Measurements from ENCODE around the gene MGAT2.
A peak's percentile ranks its signal among the peaks of the same experiment; 100 is the strongest.
"Not testable (repeated sequence)": the region's sequence is repeated elsewhere in the genome, so short reads cannot be mapped to it uniquely, and the experiment has no call there.

Gene MGAT2

DNA sequence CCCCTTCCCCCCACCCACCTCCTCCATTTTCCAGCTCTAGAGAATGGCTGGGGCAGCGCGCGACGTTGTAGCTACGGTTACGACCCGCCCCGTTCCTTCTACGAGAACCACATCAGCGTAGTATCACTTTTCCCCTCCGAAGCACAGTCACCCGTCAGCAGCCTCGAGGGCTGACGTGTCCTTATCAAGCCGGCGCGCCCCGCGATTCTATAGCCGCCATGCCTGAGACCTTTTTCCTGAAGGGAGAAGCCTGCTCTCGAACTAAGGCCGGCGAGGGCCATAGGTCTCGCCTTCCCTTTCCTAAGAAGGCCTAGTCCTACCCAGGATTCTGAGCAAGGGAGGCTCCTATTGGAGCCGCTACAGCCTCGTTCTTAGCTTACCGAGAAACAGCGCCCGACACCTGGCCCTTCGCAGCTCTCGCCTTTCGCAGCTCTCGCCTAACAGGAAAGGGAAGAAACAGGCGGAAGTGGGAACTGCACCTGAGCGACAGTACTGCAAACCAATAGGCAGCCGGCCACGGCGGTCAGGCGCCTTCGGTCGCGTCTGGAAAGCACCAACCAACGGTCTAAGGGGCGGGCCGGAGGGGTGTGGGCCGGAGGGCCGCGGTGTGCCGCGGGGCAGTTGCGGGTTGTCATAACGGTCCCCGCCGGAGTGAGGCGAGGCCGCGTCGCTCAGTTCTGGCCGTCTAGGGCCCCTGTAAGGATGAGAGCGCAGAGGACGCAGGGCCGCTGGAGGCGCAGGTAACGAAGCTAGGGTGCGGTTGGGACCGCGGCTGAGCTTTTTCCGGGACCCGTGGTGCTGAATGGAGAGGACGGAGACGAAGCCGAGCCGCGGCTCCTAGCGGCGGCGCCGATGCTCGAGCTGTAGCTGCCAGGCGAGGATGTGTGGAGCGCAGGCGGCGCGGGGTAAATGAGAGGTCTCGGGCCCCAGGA is at the start of gene MGAT2, which contains the start of gene RPL36AL:
Gene MGAT2 (plus strand): TSS at position 618 of the 932 bp plus-strand sequence. CDS start 470 bp downstream, outside the sequence.
Gene RPL36AL (minus strand): TSS at position 445 of the 932 bp plus-strand sequence. CDS start 1,522 bp downstream, outside the sequence.
- DNase-seq (ENCODE audit: low spot score), result peak; percentile 98

DNA sequence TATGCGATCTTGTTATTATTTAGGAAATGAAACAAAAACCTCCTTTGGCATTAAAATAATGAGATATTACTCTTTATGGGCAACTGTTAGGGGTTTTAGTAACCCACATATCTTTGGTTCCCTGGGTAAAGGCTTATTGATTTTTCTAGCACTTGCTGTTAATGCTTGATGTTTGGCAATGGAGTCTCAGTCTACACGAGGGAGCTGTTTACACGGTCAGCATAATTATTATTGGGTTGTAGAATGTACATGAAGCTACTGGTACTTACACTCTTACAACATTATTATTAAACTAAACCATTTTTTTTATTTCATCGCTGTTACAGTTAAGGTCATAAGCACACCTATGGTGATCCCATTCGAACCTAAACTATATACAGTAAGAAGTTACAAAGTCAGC is 46.6 kb upstream of the MGAT2 start:
- no peak for DNase-seq (ENCODE audit: low spot score)

DNA sequence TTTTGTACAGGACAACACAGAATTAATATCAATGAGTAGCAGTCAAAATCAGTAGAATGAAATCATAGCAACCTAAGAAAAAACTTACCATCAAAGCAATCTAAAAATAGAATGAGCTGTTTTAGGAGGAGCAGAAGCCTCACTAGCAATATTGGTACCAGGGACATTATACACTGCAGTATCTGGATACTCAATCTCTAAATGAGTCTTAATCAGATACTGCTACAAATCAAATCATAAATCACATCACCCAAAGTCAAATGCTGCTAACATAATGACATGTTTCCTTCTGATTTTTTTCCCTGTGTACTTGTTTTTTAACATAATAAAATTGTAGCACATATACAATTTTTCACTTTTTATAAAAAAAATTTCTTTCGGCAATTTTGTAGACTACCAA is 42.5 kb upstream of the MGAT2 start:
- no peak for DNase-seq (ENCODE audit: low spot score)

DNA sequence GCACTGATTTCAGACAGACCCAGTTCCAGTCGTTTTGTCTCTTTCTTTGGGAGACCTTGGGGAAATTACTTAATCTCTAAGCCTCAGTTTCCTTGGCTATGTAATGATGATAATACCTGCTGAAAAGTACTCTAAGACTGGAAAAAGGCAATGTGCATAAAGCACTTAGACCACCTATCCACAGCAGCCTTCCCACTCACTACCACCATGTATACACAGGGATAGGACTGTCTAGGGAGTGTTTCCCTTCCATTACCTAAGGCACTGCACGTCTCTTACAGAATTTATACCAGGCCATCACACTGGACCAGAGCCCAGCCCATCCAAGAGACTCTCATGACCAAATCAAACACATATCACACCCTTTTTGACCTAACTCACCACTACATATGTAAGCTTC is 40.8 kb upstream of the MGAT2 start:
- no peak for DNase-seq (ENCODE audit: low spot score)

DNA sequence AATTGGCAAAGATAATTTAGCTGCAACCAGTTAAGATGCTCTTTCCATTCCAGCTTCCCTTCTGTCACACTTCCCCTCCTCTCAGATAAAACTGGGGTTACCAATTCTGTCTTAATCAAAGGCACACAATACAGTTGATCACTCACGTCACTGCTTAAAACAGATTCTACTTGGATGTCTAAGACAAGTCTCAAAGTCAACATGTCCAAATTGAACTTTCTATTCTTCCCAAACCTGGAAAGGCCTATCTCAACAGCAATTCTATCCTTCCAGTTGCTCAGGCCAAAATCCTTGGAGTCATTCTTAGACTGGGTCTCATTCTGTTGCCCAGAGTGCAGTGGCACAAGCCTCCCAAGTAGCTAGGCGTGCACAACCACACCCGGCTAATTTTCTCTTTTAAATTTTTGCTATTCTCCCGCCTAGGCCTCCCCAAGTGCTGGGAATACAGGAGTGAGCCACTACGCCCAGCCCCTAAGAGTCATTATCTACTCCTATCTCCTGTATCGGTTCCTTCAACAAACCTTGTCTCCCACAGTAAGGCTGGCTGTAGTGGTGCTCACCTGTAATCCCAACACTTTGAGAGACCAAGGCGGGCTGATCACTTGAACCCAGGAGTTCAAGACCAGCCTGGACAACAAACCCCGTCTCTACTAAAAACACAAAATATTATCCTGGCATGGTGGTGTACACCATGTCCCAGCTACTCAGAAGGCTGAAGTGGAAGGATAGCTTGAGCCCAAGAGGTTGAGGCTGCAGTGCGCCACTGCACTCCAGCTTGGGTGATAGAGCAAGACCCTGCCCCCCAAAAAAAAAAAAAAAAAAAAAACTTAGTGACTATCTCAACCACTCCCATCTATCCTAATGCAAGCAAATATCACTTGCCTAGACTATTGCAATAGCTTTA is 39.1 kb upstream of the MGAT2 start:
- no peak for DNase-seq (ENCODE audit: low spot score)

DNA sequence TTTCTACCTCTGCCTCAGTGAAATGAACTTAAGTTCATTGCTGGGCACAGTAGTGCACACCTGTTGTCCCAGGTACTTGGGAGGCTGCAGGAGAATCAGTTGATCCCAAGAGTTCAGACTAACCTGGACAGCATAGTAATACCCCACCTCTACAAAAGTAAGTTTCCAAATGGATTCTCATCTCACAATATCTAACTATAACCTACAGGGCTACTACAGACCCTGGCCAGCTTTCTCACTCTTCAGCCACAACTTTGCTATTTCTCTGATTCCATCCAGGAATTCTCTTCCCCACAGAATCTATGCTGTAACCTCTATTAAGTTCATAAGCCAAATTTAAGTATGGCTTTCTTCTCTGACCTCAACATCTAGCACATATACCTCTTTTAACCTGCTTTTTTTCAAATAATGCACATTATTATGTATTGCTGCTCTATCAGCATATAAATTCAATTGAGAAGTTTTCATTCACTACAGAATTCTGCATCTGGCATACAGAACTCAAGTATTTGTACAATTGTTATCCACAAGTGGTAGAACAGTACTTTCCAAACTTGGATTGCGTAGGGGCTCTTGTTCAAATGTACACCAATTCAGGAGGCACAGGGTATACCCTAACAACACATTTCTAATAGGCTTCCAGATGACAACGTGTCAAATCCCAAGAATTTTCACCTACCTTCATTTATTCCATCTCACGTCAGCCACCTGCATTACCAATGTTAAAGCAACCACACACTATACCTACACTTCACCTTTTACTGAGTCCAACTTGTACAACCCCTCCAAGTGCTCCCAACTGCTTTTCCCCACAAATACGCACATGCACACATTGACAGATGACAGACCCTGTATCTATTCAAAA is 38.3 kb upstream of the MGAT2 start:
- DNase-seq (ENCODE audit: low spot score), result no peak

DNA sequence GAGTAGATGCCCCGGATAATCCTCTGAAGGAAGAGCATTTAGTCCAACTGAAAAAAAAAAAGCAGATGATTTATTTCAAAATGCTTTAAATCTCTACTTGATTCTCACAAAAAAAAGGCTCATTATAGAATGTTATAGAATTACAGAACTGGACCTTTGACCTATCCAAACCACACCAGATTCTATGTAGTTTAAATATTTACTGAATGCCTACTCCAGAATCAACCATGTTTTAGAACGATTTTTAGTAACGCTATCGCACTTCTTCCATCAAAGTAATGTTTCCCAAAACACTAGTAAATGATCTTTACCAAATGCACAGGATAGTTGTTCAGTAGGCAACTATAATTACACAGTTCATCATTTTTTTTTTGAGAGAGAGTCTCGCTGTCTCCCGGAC is 37.0 kb upstream of the MGAT2 start:
- DNase-seq (ENCODE audit: low spot score), result no peak

DNA sequence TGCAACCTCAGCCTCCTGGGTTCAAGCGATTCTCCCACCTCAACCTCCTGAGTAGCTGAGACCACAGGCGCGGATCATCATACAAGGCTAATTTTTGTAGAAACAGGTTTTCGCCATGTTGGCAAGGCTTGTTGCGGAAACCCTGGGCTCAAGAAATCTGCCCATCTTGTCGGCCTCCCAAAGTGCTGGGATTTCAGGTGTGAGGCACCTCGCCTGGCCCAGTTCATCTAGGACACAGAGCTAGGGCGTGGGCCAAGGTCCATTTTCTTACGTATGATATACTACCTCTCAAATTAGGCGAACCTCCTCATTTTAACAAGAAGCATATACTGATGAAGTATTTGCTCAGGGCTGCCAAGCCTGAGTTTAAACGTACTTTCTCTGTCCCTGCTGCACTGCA is 36.5 kb upstream of the MGAT2 start:
- no peak for DNase-seq (ENCODE audit: low spot score)

DNA sequence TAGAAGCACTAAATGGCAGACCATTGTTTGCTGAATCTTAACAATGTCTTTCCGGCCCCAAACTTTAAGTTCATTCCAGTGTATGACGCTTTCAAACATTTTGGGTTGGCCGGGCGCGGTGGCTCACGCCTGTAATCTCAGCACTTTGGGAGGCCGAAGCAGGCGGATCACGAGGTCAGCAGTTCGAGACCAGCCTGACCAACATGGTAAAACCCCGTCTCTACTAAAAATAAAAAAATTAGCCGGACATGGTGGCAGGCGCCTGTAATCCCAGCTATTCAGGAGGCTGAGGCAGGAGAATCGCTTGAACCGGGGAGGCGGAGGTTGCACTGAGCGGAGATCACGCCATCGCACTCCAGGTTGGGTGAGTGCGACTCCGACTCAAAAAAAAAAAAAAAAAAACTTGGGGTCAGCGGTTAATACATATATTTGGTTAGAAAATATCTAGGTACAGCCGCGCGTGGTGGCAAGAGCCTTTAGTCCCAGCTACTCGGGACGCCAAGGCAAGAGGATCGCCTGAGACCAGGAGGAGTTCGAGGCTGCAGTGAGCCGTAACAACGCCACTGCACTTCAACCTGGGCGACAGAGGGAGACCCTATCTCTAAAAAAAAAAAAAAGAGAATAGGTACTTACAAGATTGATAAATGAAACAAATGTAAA is 35.5 kb upstream of the MGAT2 start:
- not testable (repeated sequence) for DNase-seq (ENCODE audit: low spot score)

DNA sequence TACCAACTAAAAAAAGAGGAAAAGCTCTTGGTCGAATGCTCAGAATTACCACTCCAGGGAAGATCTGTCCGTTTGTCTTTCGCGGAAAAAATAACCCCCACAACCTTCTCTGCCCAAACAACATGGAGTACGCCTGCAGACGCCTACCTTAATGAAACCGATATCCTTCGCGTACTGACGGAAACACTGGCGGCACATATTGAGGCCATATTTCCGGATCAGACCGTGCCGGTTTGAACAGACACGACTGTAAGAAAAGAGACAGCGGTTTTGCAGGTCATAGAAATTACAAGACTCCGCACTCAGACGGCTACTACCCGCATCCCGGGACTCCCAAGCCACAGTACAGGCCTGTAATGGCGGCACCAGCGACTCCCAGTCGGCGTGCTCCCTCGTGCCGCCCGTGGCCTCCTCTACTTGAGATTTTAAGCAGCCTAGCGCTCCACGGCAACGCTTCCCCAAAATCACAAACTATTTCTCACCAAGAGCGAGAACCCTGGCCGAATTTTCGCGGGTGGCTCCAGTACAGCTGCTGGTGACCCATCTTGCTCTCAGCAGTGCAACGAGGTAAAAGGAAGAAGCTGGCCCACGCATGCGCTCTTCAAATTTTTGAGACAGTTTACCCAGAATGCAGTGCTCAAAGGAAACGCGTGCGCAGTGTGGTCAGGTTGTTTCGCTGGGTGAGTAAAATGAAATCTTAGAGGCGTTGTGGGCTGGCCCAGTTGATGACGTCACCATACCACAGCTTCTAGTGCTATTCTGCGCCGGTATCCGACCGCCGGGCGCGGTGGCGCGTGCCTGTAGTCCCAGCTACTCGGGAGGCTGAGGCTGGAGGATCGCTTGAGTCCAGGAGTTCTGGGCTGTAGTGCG is 34.6 kb upstream of the MGAT2 start, which contains the start of gene RPS29:
Gene RPS29 (minus strand): TSS at position 578 of the 870 bp plus-strand sequence. CDS start 34 bp downstream, at position 544.
- peak; percentile 99 for DNase-seq (ENCODE audit: low spot score)

DNA sequence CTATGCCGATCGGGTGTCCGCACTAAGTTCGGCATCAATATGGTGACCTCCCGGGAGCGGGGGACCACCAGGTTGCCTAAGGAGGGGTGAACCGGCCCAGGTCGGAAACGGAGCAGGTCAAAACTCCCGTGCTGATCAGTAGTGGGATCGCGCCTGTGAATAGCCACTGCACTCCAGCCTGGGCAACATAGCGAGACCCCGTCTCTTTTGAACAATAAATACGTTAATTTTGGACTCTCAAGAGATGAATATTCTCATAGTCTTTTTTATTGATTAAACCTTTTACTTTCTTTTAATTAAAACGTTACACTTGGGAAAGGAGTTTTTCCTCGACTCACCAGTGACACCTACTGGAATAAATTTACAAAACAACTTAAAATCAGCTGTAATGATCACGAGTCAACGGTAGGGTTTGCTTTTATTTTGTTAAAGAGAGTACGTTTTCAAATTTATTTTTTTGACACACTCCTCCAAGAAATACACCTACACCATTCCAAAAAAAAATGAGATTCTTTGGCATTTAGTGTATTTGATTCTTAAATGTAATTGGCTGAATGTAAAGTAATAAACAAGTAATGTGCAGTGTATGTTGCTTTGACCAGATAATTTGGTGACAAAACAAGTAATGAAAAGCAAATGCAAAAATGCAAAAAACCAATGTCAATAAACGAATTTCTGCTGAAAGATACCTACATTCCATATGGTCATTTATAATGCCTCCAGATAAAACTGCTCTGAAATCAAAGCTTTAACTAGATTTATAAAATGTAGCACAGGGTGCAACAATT is 33.7 kb upstream of the MGAT2 start:
- DNase-seq (ENCODE audit: low spot score), result peak; percentile 81

DNA sequence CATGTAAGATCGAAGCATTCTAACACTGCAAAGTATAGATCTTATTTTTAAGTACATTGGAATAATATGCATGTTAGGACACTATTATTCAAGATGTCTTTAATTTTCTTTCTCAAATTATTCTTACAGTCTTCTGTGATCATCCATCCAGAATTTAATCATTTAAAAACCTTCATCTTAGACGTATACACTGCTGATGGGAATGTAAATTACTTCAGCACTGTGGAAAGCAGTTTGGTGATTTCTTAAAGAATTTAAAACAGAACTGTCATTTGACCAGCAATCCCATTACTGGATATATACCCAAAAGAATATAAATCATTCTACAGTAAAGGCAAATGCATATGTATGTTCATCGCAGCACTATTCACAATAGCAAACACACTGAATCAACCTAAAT is 31.2 kb upstream of the MGAT2 start:
- no peak for DNase-seq (ENCODE audit: low spot score)

DNA sequence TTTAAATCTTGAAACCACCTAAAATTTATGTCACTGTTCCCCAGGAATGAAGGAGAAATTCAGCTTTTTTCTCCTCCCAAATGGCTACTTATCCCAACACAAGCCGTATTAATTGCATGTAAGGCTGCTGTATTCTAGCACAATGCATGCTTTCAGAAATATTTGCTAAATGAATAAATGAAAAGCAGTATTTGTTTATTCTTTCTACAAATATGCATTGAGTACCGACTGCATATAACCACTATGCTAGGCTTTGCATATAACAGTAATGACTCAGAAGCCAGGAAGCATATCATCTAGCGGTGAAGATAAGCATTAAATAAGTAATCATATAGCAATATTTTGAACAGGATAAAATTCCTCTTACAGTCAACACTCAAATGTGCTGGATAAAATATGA is 27.6 kb upstream of the MGAT2 start:
- no peak for DNase-seq (ENCODE audit: low spot score)

DNA sequence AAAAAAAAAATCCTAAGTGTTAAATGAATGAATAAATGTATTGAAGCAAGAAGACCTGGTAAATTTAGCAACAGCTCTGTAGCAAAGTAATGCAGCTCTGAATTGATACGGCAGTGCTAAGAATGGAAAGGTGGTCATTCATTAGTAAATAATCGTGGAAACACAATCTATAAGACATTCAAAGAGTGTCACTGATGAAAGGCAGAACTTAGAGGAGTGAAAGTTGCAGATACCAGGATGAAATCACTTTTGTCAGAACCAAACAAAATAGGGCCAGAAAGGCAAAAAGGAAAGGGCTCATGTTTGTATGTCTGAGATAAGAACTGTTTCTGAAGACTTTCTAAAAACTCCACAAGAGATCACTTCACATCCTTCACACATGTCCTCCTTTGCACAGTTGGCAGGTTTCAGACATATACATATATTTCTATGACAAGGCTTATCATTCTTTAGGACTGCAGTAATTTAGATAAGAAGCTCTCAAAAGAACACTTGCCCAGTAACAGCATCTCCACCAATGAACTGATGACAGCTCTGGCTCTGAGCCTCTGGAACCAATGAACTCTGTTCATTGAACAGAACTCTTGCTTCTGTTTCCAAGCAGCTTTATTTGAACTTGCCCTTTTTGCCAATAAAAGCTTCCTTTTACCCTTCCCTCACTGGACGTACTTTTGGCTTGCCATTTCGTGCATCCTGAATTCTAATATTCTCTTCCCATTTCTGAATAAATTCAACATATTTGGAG is 26.1 kb upstream of the MGAT2 start:
- DNase-seq (ENCODE audit: low spot score), result peak; percentile 72

DNA sequence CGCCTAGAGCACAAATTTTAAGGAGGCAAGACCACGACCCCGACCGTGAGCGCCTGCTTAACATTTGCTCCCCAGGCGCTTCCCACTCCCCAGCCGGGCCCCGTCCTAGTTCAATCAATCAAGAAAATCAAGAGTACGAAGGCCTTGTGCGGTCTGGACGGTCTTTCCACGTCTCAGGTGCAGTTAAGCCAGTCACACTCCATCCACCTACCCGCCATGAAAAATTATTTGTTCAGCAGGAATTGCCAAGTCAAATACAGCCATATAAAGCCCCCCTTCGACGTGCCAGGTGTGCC is 22.5 kb upstream of the MGAT2 start:
- DNase-seq (ENCODE audit: low spot score), result no peak

DNA sequence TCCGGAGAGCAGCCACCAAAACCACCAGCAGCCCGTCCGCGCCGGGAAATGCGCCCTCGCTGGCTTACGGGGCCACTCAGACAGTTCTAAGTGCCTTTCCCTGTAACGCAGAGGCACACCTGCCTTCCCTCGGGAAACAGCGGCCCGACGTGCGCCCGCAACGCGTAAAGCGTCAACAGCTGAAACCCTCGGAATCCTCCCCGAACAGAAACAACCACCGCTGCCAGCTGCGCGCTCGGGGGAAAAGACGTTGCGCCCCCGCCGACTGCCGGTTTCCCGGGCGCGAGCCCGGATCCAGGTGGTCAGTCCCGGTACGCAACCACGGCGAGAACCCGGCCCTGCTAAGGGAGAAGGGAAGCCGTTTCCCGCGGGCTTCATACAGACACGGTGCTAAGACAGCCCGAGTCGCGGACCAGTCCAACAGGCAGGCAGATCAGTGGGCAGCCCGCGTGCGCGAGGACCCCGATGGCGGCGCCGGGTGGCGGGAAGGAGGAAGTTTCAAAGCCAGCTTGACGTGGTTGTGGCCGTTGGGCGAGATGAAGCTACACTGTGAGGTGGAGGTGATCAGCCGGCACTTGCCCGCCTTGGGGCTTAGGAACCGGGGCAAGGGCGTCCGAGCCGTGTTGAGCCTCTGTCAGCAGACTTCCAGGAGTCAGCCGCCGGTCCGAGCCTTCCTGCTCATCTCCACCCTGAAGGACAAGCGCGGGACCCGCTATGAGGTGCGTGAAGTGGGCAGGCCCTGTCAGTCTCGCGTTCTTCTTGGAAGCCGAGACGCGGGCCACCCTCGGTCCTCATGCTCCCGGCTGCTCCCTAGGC is 21.9 kb upstream of the MGAT2 start, which contains the start of gene LRR1:
Gene LRR1 (plus strand): TSS at position 456 of the 816 bp plus-strand sequence. CDS start 81 bp downstream, at position 537.
- peak; percentile 53 for DNase-seq (ENCODE audit: low spot score)

DNA sequence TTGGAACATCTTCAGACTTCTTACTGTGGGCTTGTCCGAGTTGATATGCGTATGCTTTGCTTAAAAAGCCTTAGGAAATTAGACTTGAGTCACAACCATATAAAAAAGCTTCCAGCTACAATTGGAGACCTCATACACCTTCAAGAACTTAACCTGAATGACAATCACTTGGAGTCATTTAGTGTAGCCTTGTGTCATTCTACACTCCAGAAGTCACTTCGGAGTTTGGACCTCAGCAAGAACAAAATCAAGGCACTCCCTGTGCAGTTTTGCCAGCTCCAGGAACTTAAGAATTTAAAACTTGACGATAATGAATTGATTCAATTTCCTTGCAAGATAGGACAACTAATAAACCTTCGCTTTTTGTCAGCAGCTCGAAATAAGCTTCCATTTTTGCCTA is 13.0 kb upstream of the MGAT2 start:
- no peak for DNase-seq (ENCODE audit: low spot score)

DNA sequence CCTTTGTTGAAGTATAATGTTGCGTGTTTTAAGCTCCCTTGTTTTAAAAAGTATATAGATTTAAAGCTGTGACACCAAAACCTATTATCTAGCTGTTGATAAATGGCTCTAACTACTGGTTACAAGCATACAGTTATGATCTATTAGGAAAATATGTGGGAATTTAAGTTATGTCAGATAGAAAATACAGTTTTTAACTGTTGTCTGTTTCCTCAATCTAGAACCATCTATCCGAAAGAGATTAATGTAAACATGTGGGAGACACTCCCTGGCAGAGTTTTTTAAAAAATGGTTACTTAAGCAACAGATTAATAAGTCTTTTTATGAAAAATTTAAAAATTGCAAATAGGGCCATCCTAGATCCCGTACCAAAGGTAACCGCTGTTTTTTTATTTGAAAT is 8.3 kb upstream of the MGAT2 start:
- no peak for DNase-seq (ENCODE audit: low spot score)
